HG03064 (cell line): ENCODE results near the gene PITHD1.
A peak's percentile ranks its signal among the peaks of the same experiment; 100 is the strongest.
"Not testable (repeated sequence)": the region's sequence is repeated elsewhere in the genome, so short reads cannot be mapped to it uniquely, and the experiment has no call there.

Source experiments
- ATAC-seq: cut with Tn5 transposase; IDR thresholded peaks from one replicate; pipeline ENCODE4 v1.9.1; 2021; ENCODE audit warnings: low read depth; ENCODE audit not compliant: unreplicated experiment

PITHD1 gene

GRCh38 chr1:23796466-23797271, 18.5 kb downstream of the PITHD1 start:
- no peak for ATAC-seq

GRCh38 chr1:23797478-23798448, 19.5 kb downstream of the PITHD1 start:
- no peak for ATAC-seq

GRCh38 chr1:23798662-23799142, 20.5 kb downstream of the PITHD1 start:
- ATAC-seq = no peak

- no peak for ATAC-seq
Observed at GRCh38 chr1:23799255-23799569, 21.0 kb downstream of the PITHD1 start.

- ATAC-seq = peak; percentile 7
Observed at GRCh38 chr1:23799570-23800399, 21.6 kb downstream of the PITHD1 start.

GRCh38 chr1:23800400-23801337, 22.5 kb downstream of the PITHD1 start, which contains the start of gene GALE:
Gene GALE, minus strand, starts transcription at chr1:23800754. Its CDS starts 1,747 bp downstream, at chr1:23799007.
- ATAC-seq = peak; percentile 70

GRCh38 chr1:23801338-23801748, 23.1 kb downstream of the PITHD1 start:
- no peak for ATAC-seq

DNA sequence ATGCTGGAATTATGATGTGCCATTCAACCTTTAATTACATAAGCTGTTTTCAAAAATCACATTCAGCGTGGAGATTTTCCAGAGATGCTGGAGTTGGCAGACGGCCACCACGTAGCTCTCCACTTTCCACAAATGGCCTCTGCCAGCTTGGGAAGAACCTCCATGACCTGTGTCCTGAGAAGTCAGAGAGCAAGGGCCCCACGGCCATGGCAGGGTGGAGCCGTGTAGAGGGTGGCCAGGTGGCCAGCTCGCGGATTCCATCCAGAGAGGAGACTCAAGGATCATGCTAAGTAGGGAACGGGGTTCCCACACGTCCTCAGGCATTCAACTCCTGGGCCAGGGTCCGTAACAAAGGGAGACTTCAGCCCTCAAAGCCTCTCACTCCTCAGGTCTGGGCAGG, 23.7 kb downstream of the PITHD1 start:
- ATAC-seq = no peak

DNA sequence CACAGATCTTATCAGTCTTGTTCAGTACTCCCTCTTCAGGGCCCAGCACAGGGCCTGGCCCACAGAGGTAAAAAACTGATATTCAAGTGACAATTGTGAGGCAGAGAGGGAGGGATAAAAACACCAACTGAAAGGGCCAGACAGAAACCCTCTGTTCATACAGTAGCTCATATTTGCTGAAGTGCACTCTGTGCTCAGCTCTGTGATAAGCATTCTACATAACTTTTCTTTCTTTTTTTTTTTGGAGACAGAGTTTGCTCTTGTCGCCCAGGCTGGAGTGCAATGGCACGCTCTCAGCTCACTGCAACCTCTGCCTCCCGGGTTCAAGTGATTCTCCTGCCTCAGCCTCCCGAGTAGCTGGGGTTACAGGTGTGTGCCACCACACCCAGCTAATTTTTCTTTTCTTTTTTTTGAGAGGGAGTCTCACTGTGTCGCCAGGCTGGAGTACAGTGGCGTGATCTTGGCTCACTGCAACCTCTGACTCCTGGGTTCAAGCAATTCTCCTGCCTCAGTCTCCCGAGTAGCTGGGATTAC, 24.7 kb downstream of the PITHD1 start:
- not testable (repeated sequence) for ATAC-seq

DNA sequence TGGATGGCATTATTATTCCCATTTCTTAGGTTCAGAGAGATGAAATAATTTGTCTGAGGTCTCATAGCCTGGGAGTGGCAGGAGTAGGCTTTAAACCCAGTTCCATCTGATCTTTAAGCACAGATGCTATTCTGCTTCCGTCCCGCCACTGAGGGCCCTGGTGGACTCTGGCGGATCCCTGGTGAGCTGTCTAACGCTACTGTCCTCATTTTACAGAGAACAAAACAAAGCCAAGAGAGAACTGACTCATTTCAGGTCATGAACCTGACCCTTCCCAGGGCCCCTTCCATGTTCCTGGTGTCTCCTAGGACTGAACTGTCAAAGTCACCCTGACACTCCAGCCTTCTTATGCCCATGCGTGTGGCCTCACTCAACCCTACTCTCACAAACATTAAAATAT, 25.5 kb downstream of the PITHD1 start:
- no peak for ATAC-seq

DNA sequence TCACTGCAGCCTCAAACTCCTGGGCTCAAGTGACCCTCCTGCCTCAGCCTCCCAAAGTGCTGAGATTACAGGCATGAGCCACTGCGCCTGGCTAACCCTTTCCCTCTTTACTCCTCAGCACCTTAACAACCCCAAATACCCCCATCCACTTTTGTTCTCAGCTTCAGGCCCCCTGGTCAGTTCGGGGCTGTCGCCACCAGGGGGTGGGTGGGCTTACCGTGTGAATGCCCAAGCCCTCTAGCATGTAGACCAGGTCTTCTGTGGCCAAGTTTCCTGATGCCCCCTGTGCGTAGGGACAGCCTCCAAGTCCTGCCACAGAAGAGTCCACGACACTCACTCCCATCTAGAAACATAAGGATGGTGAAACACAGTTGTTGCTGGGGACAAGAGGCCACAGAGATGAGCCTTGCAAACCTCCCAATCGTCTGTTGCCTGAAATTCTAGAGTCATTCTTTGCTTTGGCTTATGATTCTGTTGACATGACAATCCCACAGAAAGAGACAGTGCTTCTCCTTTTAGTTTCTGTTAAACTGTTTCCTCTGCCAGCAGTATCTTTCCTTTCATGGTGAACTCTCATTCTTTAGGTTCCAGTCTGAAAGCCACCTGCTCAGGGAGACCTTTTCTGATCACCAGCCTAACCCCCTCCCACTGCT, 26.1 kb downstream of the PITHD1 start:
- ATAC-seq = no peak

GRCh38 chr1:23805025-23805424, 26.8 kb downstream of the PITHD1 start:
- ATAC-seq = no peak

DNA sequence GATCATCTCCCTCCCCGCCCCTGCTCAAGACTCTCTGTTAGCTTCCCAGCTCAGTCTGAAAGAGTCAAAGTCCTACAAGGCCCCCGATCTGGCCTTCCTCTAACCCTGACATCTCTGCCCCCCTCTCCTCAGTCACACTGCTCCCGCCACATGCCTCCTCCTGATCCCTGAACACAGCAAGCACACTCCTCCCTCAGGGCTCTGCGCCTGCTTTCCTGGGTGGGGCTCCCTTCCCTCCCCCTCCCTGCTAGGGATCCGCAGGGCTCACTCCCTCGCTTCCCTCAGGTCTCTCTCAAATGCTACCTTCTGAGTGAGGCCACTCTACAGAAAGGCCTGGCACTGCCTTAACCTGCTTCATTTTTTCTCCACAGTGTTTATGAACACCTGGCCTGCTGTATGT, 28.1 kb downstream of the PITHD1 start:
- ATAC-seq = no peak

- ATAC-seq = no peak
Observed at GRCh38 chr1:23807453-23807852, 29.2 kb downstream of the PITHD1 start.

- no peak for ATAC-seq
Observed at GRCh38 chr1:23809751-23810171, 31.5 kb downstream of the PITHD1 start.

DNA sequence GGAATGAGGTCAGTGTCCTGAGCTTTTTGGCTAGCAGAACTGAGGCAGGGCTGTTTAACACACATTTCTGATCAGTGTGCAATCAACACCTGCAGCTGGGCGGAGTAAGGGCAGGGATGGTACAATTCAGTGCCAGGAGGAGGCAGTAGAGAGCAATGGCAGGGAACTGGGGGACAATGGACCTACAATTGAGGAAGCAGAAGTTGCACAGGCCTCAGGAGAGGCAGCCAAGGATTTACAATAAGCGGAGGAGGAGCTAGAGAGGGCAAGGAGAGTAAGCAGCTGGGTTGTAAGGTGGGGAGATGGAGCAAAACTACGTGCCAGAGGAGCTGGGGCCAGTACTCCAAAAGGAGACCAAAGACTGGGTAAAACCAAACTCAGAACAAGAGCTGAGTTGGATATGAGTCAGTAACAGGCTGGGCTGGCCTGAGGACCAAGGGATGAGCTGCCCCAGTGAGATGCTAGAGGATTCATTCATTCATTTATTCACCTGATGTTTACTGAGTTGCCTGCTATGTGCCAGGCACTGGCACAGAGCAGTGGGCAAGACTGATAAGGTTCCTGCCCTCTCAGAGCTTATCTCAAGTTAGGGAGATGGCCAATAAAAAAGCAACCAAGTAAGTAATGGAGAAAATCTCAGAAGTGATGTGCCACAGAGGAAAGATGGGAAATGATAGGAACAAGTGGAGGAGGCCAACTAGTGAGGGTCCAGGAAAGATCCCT, 32.8 kb downstream of the PITHD1 start:
- no peak for ATAC-seq

DNA sequence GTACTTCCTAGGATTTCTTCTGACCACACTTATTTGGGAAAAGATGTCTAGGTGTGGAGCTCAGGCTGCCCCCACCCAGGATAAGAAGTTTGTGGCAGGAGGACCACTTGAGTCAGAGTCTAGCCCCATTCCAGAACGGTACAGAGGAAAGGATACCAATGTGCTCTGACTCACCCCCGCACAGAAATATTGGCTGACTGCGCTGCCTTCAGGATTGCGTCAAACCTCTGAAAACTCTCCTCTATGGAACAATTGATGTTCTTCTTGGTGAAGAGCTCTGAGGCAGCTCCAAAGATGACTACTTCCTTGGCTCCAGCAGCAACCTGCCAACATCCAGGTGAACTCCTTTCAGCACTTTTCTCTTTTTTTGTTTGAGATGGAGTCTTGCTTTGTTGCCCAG, 35.8 kb downstream of the PITHD1 start:
- ATAC-seq = no peak

GRCh38 chr1:23816361-23816760, 38.1 kb downstream of the PITHD1 start:
- ATAC-seq = no peak
